Measurements from ENCODE around the gene BPIFB3.

BPIFB3 gene

GRCh38 chr20:33032555-33032954 lies 21.1 kb upstream of the BPIFB3 start:
- no peak overlapping the region for H3K27ac ChIP-seq
- TF ChIP-seq, protein P1, sequence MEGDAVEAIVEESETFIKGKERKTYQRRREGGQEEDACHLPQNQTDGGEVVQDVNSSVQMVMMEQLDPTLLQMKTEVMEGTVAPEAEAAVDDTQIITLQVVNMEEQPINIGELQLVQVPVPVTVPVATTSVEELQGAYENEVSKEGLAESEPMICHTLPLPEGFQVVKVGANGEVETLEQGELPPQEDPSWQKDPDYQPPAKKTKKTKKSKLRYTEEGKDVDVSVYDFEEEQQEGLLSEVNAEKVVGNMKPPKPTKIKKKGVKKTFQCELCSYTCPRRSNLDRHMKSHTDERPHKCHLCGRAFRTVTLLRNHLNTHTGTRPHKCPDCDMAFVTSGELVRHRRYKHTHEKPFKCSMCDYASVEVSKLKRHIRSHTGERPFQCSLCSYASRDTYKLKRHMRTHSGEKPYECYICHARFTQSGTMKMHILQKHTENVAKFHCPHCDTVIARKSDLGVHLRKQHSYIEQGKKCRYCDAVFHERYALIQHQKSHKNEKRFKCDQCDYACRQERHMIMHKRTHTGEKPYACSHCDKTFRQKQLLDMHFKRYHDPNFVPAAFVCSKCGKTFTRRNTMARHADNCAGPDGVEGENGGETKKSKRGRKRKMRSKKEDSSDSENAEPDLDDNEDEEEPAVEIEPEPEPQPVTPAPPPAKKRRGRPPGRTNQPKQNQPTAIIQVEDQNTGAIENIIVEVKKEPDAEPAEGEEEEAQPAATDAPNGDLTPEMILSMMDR (IDR thresholded peaks at IDR 0.05; ENCODE audit: low read depth, low read length, missing control alignments) = no peak
- in situ Hi-C loops (cut with HindIII; ENCODE audit: low pct_ligation_motif_present, low sequenced_read_pairs) = no loop called here
- no peaks in the 10 kb centered on the region for H3K27me3 ChIP-seq (replicated peaks)
- no peak for DNase-seq
- H3K36me3 ChIP-seq (replicated peaks) = no peaks in the 10 kb centered on the region
- H3K4me3 ChIP-seq (ENCODE audit: low read depth, low read length) = no peak overlapping the region

GRCh38 chr20:33033381-33033780 lies 20.3 kb upstream of the BPIFB3 start:
- TF ChIP-seq, protein P1 (IDR thresholded peaks at IDR 0.05; ENCODE audit: low read depth, low read length, missing control alignments) = no peak
- Histone ChIP-seq H3K27ac (no peak overlapping the region), H3K27me3 (replicated peaks) (no peaks in the 10 kb centered on the region), H3K4me3 (ENCODE audit: low read depth, low read length) (no peak overlapping the region), H3K36me3 (replicated peaks) (no peaks in the 10 kb centered on the region)
- DNase-seq = no peak
- in situ Hi-C loops (cut with HindIII; ENCODE audit: low pct_ligation_motif_present, low sequenced_read_pairs) = no loop called here

DNA sequence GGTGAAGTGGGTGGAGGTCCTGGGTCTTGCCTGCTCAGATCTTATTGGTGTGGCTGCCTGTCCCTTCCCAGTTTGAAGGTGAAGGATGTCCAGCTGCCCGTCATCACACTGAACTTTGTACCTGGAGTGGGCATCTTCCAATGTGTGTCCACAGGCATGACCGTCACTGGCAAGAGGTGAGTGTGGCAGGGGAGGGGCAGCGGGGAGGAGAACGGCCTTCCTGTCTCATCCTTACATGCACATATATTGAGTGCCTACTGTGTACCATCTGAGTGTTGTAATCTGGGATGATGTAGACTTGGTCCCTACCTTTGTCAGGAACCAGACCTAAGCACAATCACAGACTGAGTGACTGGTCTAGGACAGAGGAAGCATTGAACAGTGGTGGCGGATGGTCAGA lies 19.6 kb upstream of the BPIFB3 start:
- no peak for DNase-seq
- in situ Hi-C loops (cut with HindIII; ENCODE audit: low pct_ligation_motif_present, low sequenced_read_pairs) = no loop called here
- no peaks in the 10 kb centered on the region for H3K27me3 ChIP-seq (replicated peaks)
- H3K36me3 ChIP-seq (replicated peaks) = no peaks in the 10 kb centered on the region
- TF ChIP-seq, protein P1 (IDR thresholded peaks at IDR 0.05; ENCODE audit: low read depth, low read length, missing control alignments) = no peak
- no peak overlapping the region for H3K4me3 ChIP-seq (ENCODE audit: low read depth, low read length)
- no peak overlapping the region for H3K27ac ChIP-seq

DNA sequence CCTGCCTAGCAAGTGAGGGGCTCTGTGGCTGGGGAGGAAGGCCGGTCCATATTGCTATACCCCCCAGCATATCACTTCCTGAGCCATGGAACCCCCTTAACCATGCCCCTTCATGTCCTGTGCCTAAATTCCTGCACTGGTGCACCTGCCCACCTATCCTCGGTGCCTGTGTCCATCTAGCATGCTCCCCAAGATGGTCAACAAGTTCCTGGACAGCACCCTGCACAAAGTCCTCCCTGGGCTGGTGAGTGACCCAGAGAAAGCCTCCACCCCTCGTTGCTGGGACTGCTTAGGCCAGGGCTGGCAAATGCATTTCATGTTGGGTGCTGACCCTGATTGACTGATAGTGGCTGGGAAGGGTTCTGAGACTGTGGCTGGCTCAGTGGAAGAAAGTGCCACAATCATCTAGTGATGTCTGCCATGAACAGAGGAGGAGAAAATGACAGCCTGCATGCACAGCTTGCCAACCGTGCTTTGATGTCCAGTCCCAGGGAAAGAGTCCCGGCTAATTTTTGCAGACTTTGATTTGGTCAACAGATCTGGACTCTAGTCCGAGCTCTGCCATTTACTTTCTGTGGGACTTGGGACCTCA lies 18.7 kb upstream of the BPIFB3 start:
- in situ Hi-C loops (cut with HindIII; ENCODE audit: low pct_ligation_motif_present, low sequenced_read_pairs) = no loop called here
- H3K27me3 ChIP-seq (replicated peaks) = no peaks in the 10 kb centered on the region
- H3K27ac ChIP-seq = no peak overlapping the region
- no peak for DNase-seq
- no peak overlapping the region for H3K4me3 ChIP-seq (ENCODE audit: low read depth, low read length)
- TF ChIP-seq, protein P1 (IDR thresholded peaks at IDR 0.05; ENCODE audit: low read depth, low read length, missing control alignments) = no peak
- no peaks in the 10 kb centered on the region for H3K36me3 ChIP-seq (replicated peaks)

DNA sequence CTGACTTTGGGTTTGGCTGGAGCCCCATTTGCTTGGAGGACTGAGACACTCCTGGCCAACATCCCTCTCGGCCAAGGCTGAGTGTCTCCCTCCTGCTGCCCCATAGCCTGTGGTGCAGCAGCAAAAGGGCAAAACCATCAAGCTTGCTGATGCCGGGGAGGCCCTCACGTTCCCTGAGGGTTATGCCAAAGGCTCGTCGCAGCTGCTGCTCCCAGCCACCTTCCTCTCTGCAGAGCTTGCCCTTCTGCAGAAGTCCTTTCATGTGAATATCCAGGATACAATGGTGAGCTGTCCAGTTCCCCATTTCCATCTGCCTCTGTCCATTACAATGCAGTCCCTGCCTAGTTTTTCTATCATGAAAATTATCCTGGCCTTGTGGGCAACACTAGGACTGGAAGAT lies 16.2 kb upstream of the BPIFB3 start:
- TF ChIP-seq, protein P1 (IDR thresholded peaks at IDR 0.05; ENCODE audit: low read depth, low read length, missing control alignments) = no peak
- H3K36me3 ChIP-seq (replicated peaks) = no peaks in the 10 kb centered on the region
- no peak overlapping the region for H3K27ac ChIP-seq
- H3K27me3 ChIP-seq (replicated peaks) = no peaks in the 10 kb centered on the region
- no peak for DNase-seq
- no peak overlapping the region for H3K4me3 ChIP-seq (ENCODE audit: low read depth, low read length)
- in situ Hi-C loops (cut with HindIII; ENCODE audit: low pct_ligation_motif_present, low sequenced_read_pairs) = no loop called here

- Histone ChIP-seq H3K36me3 (replicated peaks) (no peaks in the 10 kb centered on the region), H3K27me3 (replicated peaks) (no peaks in the 10 kb centered on the region), H3K4me3 (ENCODE audit: low read depth, low read length) (no peak overlapping the region), H3K27ac (no peak overlapping the region)
- no peak for DNase-seq
- TF ChIP-seq, protein P1 (IDR thresholded peaks at IDR 0.05; ENCODE audit: low read depth, low read length, missing control alignments) = no peak
- in situ Hi-C loops (cut with HindIII; ENCODE audit: low pct_ligation_motif_present, low sequenced_read_pairs) = no loop called here
Observed at GRCh38 chr20:33038243-33038642, 15.5 kb upstream of the BPIFB3 start.

All from brain microvascular endothelial cell (primary cell).